Heart left ventricle (tissue), 13 donors: Measurements from ENCODE around the gene SRRM4.

ENCODE experiments used
- CTCF ChIP-seq, 12 donors: fragments of 200-600 bp; sonication (generic) in 4 of 12; IDR thresholded peaks; one replicate each; pipeline versions ENCODE4 v1.5.0 to v1.8.0; 2018 to 2022; ENCODE audit warnings: antibody characterized with exemption in 12 of 12, mild to moderate bottlenecking in 5 of 12
- POLR2A ChIP-seq, 2 donors: fragments of 450-650 bp; IDR thresholded peaks; one replicate each; pipeline ENCODE4 v1.6.1; 2017; ENCODE audit warnings: antibody characterized with exemption in 2 of 2, mild to moderate bottlenecking in 2 of 2, moderate library complexity in 2 of 2
- donor health status: ischemic (EF 13 %, LVEDD 7.1; RV severe dilation, severe dysfunction).
- donor health status: DM: no; HTN: yes; CAD: no.
- donor health status: DM: no; HTN: no; CAD: no.
- donor health status: ischemic (EF 25% LVEDD 6.9; RV normal size, moderate dysfunction).
- donor health status: ischemic (EF 25% LVEDD 5.7; RV mildly dilated, moderate dysfunction).
- donor health status: ischemic (EF 35%, LVEDD 5.7; RV mildly dilated, moderate dysfunction).
- donor health status: nonischemic (EF 11% LVEDD 7.7; RV severe dilation, severe dysfunction).
- donor health status: DM: yes; HTN: yes; CAD: no.
- donor health status: PGD.
- donor health status: ischemic (EF 29% LVEDD 5.4; RV normal size, mild dysfunction).
- donor health status: nonischemic (EF 23%, LVEDD 6.1; RV moderate dilation, normal function).

GRCh38 chr12:119005913-119006312 lies 24.6 kb downstream of the SRRM4 start:
- no peak for TF ChIP-seq CTCF (IDR thresholded peaks at IDR 0.05)
- TF ChIP-seq POLR2A (IDR thresholded peaks at IDR 0.05) = no peak
